Ramos (cell line): ENCODE results near the gene SLC24A4.
"Not testable (repeated sequence)": the region's sequence is repeated elsewhere in the genome, so short reads cannot be mapped to it uniquely, and the experiment has no call there.

Source experiments
- in situ Hi-C: fragments of 300-500 bp; cut with MboI; formaldehyde crosslinking; loops from one replicate; pipeline ENCODE4 v1.14.3; 2022; ENCODE audit warnings: low sequenced_read_pairs; ENCODE audit not compliant: unreplicated experiment

SLC24A4 gene

DNA sequence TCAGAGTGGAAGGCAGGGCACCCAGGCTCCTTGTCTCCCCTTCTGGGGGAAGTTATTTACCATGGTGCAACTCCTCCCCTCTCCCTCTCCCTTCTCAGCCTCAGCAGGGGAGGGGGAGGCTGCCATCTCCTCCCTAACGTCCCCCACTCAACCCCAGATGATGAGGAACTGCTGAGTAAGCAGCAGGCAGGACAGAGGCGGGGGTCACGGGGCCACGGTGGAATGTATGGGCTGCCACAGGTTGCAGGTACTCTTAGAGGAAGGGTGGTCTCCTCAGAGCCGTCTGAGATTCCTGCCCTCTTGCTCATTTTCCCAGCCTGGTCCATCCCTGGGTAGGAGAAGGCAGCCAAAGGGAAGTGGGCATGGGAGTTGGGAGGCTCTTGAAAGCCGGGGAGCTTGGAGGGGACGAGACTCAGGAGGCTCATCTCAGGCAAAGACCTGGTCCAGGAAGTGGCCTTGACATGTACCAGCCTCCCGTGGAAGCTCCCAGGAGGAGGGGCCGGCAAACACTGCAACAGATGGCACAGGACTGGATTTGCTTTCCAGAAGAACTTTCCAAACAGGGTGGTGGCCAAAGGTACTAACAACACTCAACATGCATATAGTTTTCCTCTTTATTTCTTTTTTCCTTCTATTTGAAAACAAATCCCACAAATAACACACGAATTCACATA lies 209.7 kb downstream of the SLC24A4 start:
- in situ Hi-C loops, result no loop called here

GRCh38 chr14:92534932-92535643 lies 212.1 kb downstream of the SLC24A4 start:
- in situ Hi-C loops, result no loop called here

GRCh38 chr14:92536231-92536630 lies 213.3 kb downstream of the SLC24A4 start:
- in situ Hi-C loops, result not testable (repeated sequence)

GRCh38 chr14:92538412-92538985 lies 215.5 kb downstream of the SLC24A4 start:
- in situ Hi-C loops, result no loop called here

GRCh38 chr14:92539419-92539818 lies 216.5 kb downstream of the SLC24A4 start:
- in situ Hi-C loops, result no loop called here

DNA sequence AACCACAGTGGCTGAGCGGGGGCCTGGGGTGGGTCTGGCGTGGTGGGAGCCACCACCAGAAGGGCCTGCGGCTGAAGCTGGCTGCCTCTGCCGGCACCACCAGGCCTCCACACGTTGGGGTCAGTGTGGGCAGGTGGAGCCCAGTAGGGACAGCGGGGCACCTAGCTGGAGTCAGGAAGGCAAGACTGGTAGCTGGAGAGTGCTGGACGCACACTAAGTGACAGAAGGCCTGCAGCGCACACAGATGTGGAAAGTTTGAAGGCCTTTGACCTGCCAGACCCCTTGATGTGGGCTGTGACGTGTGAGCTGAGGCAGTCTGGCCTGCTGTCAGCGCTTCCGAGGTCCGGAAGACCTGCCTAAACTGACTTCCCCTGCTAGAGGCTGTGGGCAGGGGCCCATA lies 216.9 kb downstream of the SLC24A4 start:
- in situ Hi-C loops, result no loop called here

GRCh38 chr14:92540472-92541048 lies 217.6 kb downstream of the SLC24A4 start:
- in situ Hi-C loops, result no loop called here

DNA sequence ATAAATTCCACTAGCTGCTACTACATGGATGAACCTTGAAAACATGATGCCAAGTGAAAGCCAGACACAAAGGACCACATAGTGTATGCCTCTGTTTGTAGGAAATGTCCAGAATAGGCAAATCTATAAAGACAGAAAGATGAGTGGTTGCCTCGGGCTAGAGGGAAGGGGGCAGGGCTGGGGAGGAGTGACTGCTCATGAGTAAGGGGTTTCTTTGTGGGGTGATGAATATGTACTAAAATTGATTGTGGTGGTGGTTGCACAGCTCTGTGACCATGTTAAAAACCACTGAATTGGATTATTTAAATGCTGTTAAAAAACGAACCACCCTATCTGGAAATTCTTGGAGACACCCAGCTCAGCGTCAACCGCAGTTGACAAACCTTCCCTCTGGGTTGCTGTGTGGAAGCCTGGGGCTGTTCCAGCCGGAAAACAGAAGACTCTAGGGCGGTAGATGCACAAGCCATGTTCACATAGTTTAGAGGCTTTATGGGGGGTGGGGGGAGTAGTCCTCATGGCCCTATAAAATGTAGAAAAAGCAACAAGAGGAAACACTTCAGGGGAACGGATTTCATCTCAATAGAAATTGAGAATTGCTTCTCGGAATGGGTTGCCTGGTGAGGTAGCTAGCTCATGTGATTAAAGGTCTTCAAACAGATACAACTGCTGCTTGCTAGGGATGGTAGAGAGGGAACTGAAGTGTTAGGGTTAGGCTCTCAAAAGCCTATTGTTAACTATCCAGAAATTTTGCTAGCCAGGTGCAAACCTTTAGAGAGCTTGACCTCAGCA lies 220.0 kb downstream of the SLC24A4 start:
- in situ Hi-C loops, result no loop called here

- in situ Hi-C loops, result no loop called here
Observed at GRCh38 chr14:92544051-92544720, 221.2 kb downstream of the SLC24A4 start.

- in situ Hi-C loops, result no loop called here
Observed at GRCh38 chr14:92546347-92547053, 223.5 kb downstream of the SLC24A4 start.

DNA sequence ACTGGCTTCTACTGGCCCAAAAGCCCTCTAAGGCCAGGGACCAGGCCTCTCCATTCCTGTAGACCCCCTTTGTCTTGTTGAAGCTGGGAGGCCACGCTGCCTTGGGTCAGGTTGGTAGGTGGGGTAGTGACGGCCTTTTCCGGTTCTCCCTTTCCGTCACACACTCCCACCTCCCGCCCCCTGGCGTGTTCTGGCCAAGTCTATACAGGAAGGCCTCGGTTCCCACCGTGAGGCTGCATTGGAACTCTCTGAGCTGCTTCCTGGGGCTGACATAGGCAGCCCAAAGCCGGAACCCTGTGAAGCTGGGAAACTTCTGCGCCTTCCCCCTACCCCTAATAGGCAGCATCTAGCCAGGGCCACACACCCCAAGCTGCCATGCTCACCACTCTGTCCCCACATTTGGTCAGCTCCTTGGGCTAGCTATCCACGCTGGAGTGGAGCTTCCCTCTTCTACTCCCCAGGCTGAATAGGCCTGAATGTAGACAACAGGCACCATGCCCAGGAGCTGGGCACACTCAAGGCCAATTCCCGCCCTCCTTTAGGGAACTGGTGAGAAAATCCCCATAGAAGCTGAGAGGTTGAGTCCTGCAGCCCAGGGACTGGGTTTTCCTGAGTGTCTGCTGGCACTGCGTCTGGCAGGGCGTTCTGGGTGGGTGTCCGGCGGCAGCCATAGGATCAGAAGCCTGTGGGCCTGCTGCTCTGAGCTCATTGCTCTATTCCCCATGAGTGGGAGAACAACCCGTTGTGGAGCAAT lies 226.3 kb downstream of the SLC24A4 start:
- in situ Hi-C loops, result no loop called here

GRCh38 chr14:92549859-92550230 lies 226.9 kb downstream of the SLC24A4 start:
- in situ Hi-C loops, result no loop called here
